GM12878 (cell line): ENCODE results near the gene PTPRD. TPM values are rescaled to one million over a fixed set of nuclear protein-coding genes. Genes with fewer than 3 reads are reported as not detected.

Experiments used
- ATAC-seq: fragments of 200-7000 bp; cut with Tn5 transposase; 3 replicates; pipeline ENCODE4 v1.9.1; 2020; ENCODE audit warnings: mild to moderate bottlenecking, moderate library complexity
- BruUV-seq: library from RNA; stranded (reverse); fragments of 400-500 nt; replicated peaks from 2 replicates; lab custom pipeline; 2021; lab: Mats Ljungman, UMichigan
- CTCF ChIA-PET: fragments of 300-600 bp; sonication (Branson Sonifier 250); formaldehyde crosslinking; extraction: SDS; loops from one replicate; lab custom pipeline; 2021; ENCODE audit warnings: inconsistent platforms; lab: Yijun Ruan, JAX
- POLR2A ChIA-PET: fragments of 350-600 bp; formaldehyde crosslinking; extraction: SDS; loops from one replicate; lab custom pipeline; 2021; ENCODE audit warnings: inconsistent platforms; lab: Charles Lee
- RAD21 ChIA-PET: fragments of 300-600 bp; sonication (Branson Sonifier 250); formaldehyde crosslinking; loops from one replicate; lab custom pipeline; 2023; ENCODE audit warnings: antibody characterized with exemption; ENCODE audit not compliant: unreplicated experiment; lab: Charles Lee
- SMC1A ChIA-PET: fragments of 300-600 bp; sonication (Branson Sonifier 250); formaldehyde crosslinking; loops from one replicate; lab custom pipeline; 2023; ENCODE audit not compliant: unreplicated experiment, uncharacterized antibody; lab: Charles Lee
- DNase-seq: peaks from one replicate; pipeline ENCODE4 v3.0.0-alpha.2; 2011; ENCODE audit warnings: low read depth, low spot score
- FAIRE-seq: peaks from 3 replicates; lab custom pipeline; 2011; peaks lifted over from hg19 to GRCh38; lab: Jason Lieb, UNC
- H2AFZ ChIP-seq: 2 replicates; pipeline ENCODE4 v1.6.0; 2011; ENCODE audit warnings: low read depth, low read length, control low read depth; ENCODE audit not compliant: control insufficient read depth
- H3K27ac ChIP-seq: 2 replicates; pipeline ENCODE4 v1.5.1; 2011; ENCODE audit warnings: control low read depth; ENCODE audit not compliant: control insufficient read depth, insufficient read depth
- H3K27me3 ChIP-seq, 2 experiments: replicated peaks in 1 of 2; 2 replicates each; pipeline versions ENCODE4 v1.6.0 to v1.6.1; 2011; ENCODE audit warnings: low read length in 1 of 2; ENCODE audit not compliant: control insufficient read depth in 2 of 2, insufficient read depth in 2 of 2
- H3K36me3 ChIP-seq, 2 experiments: 2 replicates each; pipeline ENCODE4 v1.5.1; 2011; ENCODE audit warnings: low read length in 1 of 2; ENCODE audit not compliant: control insufficient read depth in 2 of 2, insufficient read depth in 2 of 2
- H3K4me1 ChIP-seq: 2 replicates; pipeline ENCODE4 v1.6.1; 2011; ENCODE audit warnings: mild to moderate bottlenecking, low read length, moderate library complexity, mixed read lengths; ENCODE audit not compliant: control insufficient read depth, insufficient read depth
- H3K4me2 ChIP-seq: 2 replicates; pipeline ENCODE4 v1.6.0; 2011; ENCODE audit warnings: control low read depth; ENCODE audit not compliant: control insufficient read depth, insufficient read depth
- H3K4me3 ChIP-seq: fragments of 200-600 bp; sonication (generic); 2 replicates; pipeline ENCODE4 v1.5.1; 2016
- H3K79me2 ChIP-seq: 2 replicates; pipeline ENCODE4 v1.6.0; 2011; ENCODE audit warnings: low read length; ENCODE audit not compliant: control insufficient read depth, insufficient read depth
- H3K9ac ChIP-seq: 2 replicates; pipeline ENCODE4 v1.8.0; 2011; ENCODE audit warnings: low read length, control low read depth, mixed read lengths; ENCODE audit not compliant: control insufficient read depth, insufficient read depth
- H3K9me3 ChIP-seq: replicated peaks from 3 replicates; pipeline ENCODE4 v1.5.1; 2011; ENCODE audit warnings: mild to moderate bottlenecking, low read length; ENCODE audit not compliant: control insufficient read depth, insufficient read depth
- H4K20me1 ChIP-seq: 2 replicates; pipeline ENCODE4 v1.6.0; 2011; ENCODE audit not compliant: control insufficient read depth, insufficient read depth
- BCL11A ChIP-seq: IDR thresholded peaks from 2 replicates; pipeline ENCODE4 v1.6.1; 2011; ENCODE audit warnings: low read depth, low read length
- BRCA1 ChIP-seq: IDR thresholded peaks from 2 replicates; pipeline ENCODE4 v1.6.1; 2011; ENCODE audit warnings: low read depth, low read length, improper control_type of control experiment
- CHD1 ChIP-seq: IDR thresholded peaks from 2 replicates; pipeline ENCODE4 v1.6.1; 2012; ENCODE audit warnings: low read depth, low read length, improper control_type of control experiment
- GABPA ChIP-seq: IDR thresholded peaks from 2 replicates; pipeline ENCODE4 v1.6.1; 2014; ENCODE audit warnings: antibody characterized with exemption, low read depth, mild to moderate bottlenecking, inconsistent platforms
- HDAC2 ChIP-seq: fragments of 200-600 bp; sonication (generic); IDR thresholded peaks from 2 replicates; pipeline ENCODE4 v1.6.1; 2017
- JUNB ChIP-seq: IDR thresholded peaks from 2 replicates; pipeline ENCODE4 v1.6.1; 2016; ENCODE audit warnings: antibody characterized with exemption, mild to moderate bottlenecking
- KAT2A ChIP-seq: conservative IDR thresholded peaks from 2 replicates; pipeline ENCODE4 v1.6.1; 2011; ENCODE audit warnings: low read depth, low read length; ENCODE audit not compliant: control insufficient read depth
- NBN ChIP-seq: fragments of 450-650 bp; IDR thresholded peaks from 2 replicates; pipeline ENCODE4 v1.6.1; 2016
- RAD21 ChIP-seq: IDR thresholded peaks from 2 replicates; pipeline ENCODE4 v1.6.1; 2011; ENCODE audit warnings: mild to moderate bottlenecking, low read depth, low read length, moderate library complexity; ENCODE audit not compliant: insufficient read depth
- RB1 ChIP-seq: fragments of 450-650 bp; formaldehyde crosslinking; IDR thresholded peaks from 2 replicates; pipeline ENCODE4 v1.6.1; 2017; ENCODE audit warnings: mild to moderate bottlenecking, borderline replicate concordance
- RCOR1 ChIP-seq: conservative IDR thresholded peaks from 2 replicates; pipeline ENCODE4 v1.6.1; 2012; ENCODE audit warnings: low read depth, low read length, improper control_type of control experiment
- RUNX3 ChIP-seq: IDR thresholded peaks from 2 replicates; pipeline ENCODE4 v1.6.1; 2012; ENCODE audit warnings: low read length, inconsistent platforms
- SMAD1 ChIP-seq: fragments of 450-650 bp; IDR thresholded peaks from 2 replicates; pipeline ENCODE4 v1.6.1; 2018; ENCODE audit warnings: mild to moderate bottlenecking, low read depth; ENCODE audit not compliant: partially characterized antibody
- SPI1 ChIP-seq: IDR thresholded peaks from 2 replicates; pipeline ENCODE4 v1.6.1; 2011; ENCODE audit warnings: low read depth, mild to moderate bottlenecking, low read length, moderate library complexity, borderline replicate concordance; ENCODE audit not compliant: insufficient read depth
- ZNF217 ChIP-seq: fragments of 450-650 bp; IDR thresholded peaks from 2 replicates; pipeline ENCODE4 v1.6.1; 2017; ENCODE audit warnings: antibody characterized with exemption, mild to moderate bottlenecking
- ZZZ3 ChIP-seq: IDR thresholded peaks from 2 replicates; pipeline ENCODE4 v1.6.1; 2011; ENCODE audit warnings: low read depth; ENCODE audit not compliant: control insufficient read depth, insufficient read length
- WGBS: methylation state at CpG from one replicate; pipeline ENCODE4 v1.1.6; 2016; ENCODE audit warnings: low lambda C conversion rate; ENCODE audit not compliant: insufficient replicate concordance, insufficient coverage; ENCODE audit errors: missing lambda C conversion rate; 5-methylcytosine and 5-hydroxymethylcytosine counted together
- in situ Hi-C: fragments of 300-500 bp; cut with MboI; formaldehyde crosslinking; loops from 9 replicates; pipeline ENCODE4 v1.14.3; 2018; ENCODE audit warnings: mixed read lengths
- intact Hi-C: fragments of 100-400 bp; cut with micrococcal nuclease; formaldehyde crosslinking; loops from one replicate; pipeline ENCODE4 v1.14.2; 2022; ENCODE audit not compliant: unreplicated experiment
- polyA plus RNA-seq, 11 experiments: library from polyadenylated mRNA; depleted of rRNA in 4 of 11; unstranded in 6 of 11; stranded (reverse) in 5 of 11; fragments of >200 nt; fragmentation: Nextera tagmentation in 4 of 11; fragmentation: Illumina TruSeq in 1 of 11; extraction: Ambion mirVana in 4 of 11; extraction: Trizol in 1 of 11; gene quantifications; 1 replicate in 1 of 11; 2 replicates in 10 of 11; pipeline versions ENCODE4 v1.2.1 to v1.2.3, GENCODE V29; 2011 to 2016; ENCODE audit warnings: inconsistent platforms in 2 of 11, missing spikeins in 2 of 11, low read depth in 1 of 11
- total RNA-seq, 4 experiments: library from RNA; depleted of rRNA in 3 of 4; stranded (reverse); fragments of >200 nt in 3 of 4; fragmentation: Illumina TruSeq in 1 of 4; extraction: Trizol in 1 of 4; gene quantifications; 2 replicates each; pipeline versions ENCODE4 v1.2.1 to v1.2.3, GENCODE V29; 2013 to 2021
- TF ChIP-seq, protein P1 (sequence below): IDR thresholded peaks from 2 replicates; pipeline ENCODE4 v1.6.1; 2012; ENCODE audit warnings: low read depth, low read length, improper control_type of control experiment
- TF ChIP-seq, protein P2 (sequence below): fragments of 450-650 bp; IDR thresholded peaks from 2 replicates; pipeline ENCODE4 v1.6.1; 2017; ENCODE audit warnings: mild to moderate bottlenecking

The PTPRD gene
- total and polyA plus RNA-seq, 10 of the 15 experiments (the other 5 are each of a cell fraction or from before 2014, with no cell fraction given): under 0.01 to 0.05 (median 0.01) TPM; not detected in 7

DNA sequence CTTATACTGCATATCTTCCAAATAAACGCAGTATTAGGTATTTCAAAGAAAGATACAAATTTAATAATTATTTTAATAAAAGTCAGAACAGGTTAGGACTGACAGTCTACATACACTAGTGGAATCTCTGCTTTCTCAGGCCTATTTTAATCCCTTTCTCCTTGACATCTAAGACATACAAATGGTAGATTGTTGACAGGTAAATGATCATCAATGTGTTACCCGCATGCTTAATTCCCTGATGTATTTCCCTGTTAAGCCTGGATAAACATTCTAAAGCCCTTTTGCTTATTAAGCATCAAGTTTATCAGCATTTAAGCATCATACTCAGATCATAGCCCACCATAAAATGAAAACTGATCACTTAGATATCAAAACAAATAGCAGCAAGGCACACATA is 576.7 kb downstream of the PTPRD start:
- Histone ChIP-seq H3K27ac (no peak overlapping the region), H3K27me3 (no peaks in the 10 kb centered on the region), H3K36me3 (no peaks in the 10 kb centered on the region), H3K4me3 (no peak overlapping the region), H3K4me1 (no peaks in the 10 kb centered on the region), H3K4me2 (no peak overlapping the region), H4K20me1 (no peaks in the 10 kb centered on the region), H3K9ac (no peak overlapping the region), H3K9me3 (no peaks in the 10 kb centered on the region), H3K79me2 (no peaks in the 10 kb centered on the region), H2AFZ (no peak overlapping the region)
- no peak for FAIRE-seq
- ATAC-seq: no peak
- no TSS peak for BruUV-seq
- ChIA-PET SMC1A (no interaction called here), CTCF (no interaction called here), POLR2A (no interaction called here), RAD21 (no interaction called here)
- TF ChIP-seq ZNF217 (no peak), RAD21 (no peak)
- TF ChIP-seq, protein P1, sequence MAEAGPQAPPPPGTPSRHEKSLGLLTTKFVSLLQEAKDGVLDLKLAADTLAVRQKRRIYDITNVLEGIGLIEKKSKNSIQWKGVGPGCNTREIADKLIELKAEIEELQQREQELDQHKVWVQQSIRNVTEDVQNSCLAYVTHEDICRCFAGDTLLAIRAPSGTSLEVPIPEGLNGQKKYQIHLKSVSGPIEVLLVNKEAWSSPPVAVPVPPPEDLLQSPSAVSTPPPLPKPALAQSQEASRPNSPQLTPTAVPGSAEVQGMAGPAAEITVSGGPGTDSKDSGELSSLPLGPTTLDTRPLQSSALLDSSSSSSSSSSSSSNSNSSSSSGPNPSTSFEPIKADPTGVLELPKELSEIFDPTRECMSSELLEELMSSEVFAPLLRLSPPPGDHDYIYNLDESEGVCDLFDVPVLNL: no peak
- in situ Hi-C loops (no loop called here), intact Hi-C loops (no loop called here)
- no peak for DNase-seq
- 43% methylated on average over 2 of the region's 2 CpGs for WGBS

DNA sequence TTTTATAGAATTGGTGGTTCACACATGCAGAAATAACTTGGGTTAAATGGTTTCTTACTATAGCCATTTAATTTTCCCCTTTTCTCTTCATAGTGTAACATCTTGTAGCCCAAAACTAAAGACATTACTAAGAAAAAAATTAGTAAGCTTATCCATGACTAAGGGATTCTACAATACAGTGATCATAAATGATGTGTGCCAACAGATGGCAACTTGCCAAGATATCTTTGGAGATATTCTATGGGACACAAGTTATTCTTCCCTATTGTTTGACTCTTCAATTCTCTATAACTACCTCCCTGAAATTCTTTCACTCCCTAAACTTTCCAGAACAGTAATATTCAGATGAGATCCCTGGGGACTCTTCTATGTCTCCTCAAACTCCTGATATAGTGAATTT is 580.6 kb downstream of the PTPRD start:
- Histone ChIP-seq H3K27ac (no peak overlapping the region), H3K27me3 (no peaks in the 10 kb centered on the region), H3K79me2 (no peaks in the 10 kb centered on the region), H3K36me3 (no peaks in the 10 kb centered on the region), H3K9ac (no peak overlapping the region), H4K20me1 (no peaks in the 10 kb centered on the region), H3K4me2 (no peak overlapping the region), H2AFZ (no peak overlapping the region), H3K9me3 (no peaks in the 10 kb centered on the region), H3K4me3 (no peak overlapping the region), H3K4me1 (no peaks in the 10 kb centered on the region)
- ChIA-PET POLR2A (no interaction called here), SMC1A (no interaction called here), RAD21 (no interaction called here), CTCF (no interaction called here)
- DNase-seq: no peak
- no TSS peak for BruUV-seq
- ATAC-seq: no peak
- no peak for FAIRE-seq
- in situ Hi-C loops: no loop called here
- intact Hi-C loops: no loop called here
- TF ChIP-seq RUNX3: no peak
- TF ChIP-seq KAT2A: no peak
- TF ChIP-seq SPI1: no peak
- no peak for TF ChIP-seq RCOR1
- no peak for TF ChIP-seq SMAD1
- TF ChIP-seq JUNB: no peak
- no peak for TF ChIP-seq CHD1
- no peak for TF ChIP-seq RB1
- TF ChIP-seq HDAC2: no peak
- no peak for TF ChIP-seq ZZZ3
- TF ChIP-seq, protein P2, sequence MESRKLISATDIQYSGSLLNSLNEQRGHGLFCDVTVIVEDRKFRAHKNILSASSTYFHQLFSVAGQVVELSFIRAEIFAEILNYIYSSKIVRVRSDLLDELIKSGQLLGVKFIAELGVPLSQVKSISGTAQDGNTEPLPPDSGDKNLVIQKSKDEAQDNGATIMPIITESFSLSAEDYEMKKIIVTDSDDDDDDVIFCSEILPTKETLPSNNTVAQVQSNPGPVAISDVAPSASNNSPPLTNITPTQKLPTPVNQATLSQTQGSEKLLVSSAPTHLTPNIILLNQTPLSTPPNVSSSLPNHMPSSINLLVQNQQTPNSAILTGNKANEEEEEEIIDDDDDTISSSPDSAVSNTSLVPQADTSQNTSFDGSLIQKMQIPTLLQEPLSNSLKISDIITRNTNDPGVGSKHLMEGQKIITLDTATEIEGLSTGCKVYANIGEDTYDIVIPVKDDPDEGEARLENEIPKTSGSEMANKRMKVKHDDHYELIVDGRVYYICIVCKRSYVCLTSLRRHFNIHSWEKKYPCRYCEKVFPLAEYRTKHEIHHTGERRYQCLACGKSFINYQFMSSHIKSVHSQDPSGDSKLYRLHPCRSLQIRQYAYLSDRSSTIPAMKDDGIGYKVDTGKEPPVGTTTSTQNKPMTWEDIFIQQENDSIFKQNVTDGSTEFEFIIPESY: no peak
- no peak for TF ChIP-seq NBN
- no peak for TF ChIP-seq GABPA
- TF ChIP-seq BCL11A: no peak
- TF ChIP-seq BRCA1: no peak
